Stimulated activated CD4-positive, alpha-beta T cell treated with anti-CD3 and anti-CD28 coated beads, Interleukin-1b, Interleukin-23, amount 100 ng/mL, for 1 hour (primary cell): ENCODE data around the gene ANO10.
A peak's percentile ranks its signal among the peaks of the same experiment; 100 is the strongest.

Experiments used
- DNase-seq, 2 donors: peaks; one replicate each; pipeline ENCODE4 v3.0.0-alpha.2; 2020; ENCODE audit warnings: low read depth in 2 of 2

ANO10 gene

DNA sequence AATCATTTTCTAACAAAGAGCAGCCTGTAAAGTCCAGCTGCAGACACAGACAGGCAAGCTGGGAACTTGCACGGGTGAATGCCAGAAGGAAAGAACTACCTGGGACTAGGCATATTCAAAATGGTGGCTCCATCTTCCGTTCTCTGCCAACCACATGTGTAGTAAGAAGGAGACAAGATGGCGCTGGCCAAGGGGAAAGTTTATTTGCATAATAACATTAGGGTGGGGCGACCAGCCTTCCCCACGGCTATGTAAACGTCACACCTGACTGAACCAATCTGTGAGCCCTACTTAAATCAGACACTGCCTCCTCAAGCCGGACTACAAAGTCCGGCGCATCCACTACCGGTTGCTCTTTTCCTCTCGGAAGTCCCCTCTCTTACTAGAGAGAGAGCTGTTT lies 204.7 kb downstream of the ANO10 start:
- DNase-seq = no peak

DNA sequence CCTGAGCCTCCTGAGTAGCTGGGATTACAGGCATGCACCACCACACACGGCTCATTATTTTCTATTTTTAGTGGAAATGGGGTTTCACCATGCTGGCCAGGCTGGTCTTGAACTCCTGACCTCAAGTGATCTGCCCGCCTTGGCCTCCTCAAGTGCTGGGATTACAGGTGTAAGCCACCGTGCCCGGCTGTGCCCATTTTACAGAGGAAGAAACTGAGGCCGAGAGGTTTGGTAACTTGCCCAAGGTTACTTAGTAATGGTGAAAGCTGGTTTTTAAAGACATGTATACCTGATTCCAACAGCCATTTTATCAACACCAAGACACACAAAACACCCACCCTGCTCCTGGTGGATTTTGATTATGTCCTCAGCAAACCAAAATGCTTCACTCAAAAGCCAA lies 206.7 kb downstream of the ANO10 start:
- no peak for DNase-seq

DNA sequence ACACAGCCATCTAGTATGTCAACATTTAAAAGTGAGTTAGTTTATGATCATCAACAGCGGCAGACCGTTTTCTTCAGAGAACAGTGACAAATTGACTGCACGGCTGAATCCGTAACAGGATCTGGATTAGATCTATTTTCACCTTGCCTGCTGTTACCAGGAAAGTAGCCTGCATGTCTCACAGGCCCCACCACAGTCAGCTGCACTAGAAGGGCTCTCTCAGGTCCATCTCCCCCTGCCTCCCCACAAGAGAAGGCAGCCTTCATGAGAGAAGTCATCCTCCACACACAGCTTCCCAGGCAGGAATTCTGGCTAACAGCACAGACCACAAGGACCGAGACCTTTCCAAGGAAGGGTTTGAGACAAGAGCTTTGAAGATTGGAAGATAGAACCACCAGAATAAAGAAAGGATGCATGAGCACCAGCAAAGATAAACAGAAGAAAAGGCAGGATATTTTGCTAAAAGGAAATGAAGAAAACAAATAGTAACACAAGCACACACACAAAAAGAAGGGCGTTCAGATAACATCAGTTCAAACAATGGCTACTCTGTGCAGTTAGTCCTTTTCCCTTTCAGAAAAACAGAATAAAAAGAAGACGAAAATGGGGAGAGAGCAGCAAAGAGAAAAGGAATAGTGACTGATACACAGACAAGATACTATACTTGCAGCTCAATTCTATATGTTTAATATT lies 208.0 kb downstream of the ANO10 start:
- DNase-seq = no peak

DNA sequence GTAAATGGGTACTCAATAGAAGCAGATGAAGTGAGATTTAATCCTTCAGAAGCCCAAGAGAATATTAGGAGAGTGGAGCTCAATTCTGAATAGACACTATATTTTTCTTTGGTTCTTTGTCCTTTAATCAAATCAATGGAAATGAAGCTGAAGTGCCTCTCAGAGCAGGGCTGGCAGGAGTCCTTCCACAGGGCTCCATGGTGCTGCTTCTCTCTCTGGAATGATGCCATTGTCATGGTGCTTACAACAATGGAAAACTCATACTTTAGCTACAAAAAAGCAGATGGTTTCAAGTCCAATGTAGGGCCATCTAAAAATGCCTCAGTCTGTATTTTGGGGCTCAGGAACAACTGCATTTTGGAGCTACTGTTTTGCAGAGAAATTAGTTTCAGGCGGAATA lies 210.4 kb downstream of the ANO10 start:
- no peak for DNase-seq

DNA sequence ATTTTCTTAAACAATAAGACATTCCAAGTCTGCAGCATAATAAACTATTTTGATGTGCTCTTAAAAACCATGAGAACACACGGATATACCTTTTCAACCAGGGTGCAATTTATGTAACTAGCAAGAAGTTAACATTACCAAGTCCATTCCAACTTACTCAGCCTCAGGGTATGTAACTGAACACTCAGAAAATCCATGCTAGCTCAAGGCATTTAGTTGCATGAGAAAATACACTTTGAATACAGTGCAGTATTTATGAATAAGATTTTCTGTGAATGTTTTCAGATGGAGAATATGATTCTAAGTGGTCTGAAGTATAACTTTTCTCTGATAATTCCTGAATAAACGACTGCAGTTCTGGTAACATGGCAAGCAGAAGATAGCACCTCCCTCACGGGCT lies 211.2 kb downstream of the ANO10 start:
- DNase-seq = no peak

DNA sequence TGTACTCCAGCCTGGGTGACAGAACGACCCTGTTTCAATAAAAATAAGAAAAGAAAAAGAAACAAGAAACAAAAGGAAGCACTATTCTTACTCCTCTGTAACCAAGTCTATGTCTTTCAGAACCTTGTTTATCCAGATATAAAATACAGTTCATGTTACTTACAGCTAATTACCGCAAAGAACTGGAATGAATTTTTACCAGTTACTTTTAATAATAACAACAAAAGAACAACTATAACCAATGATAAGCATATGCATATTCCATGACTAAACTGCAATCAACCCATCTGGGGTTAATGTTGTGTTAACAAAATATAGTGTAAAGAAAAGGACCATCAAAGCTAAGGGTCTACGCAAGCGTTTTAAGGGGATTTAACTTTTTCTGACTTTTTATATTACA lies 212.3 kb downstream of the ANO10 start:
- DNase-seq = no peak

DNA sequence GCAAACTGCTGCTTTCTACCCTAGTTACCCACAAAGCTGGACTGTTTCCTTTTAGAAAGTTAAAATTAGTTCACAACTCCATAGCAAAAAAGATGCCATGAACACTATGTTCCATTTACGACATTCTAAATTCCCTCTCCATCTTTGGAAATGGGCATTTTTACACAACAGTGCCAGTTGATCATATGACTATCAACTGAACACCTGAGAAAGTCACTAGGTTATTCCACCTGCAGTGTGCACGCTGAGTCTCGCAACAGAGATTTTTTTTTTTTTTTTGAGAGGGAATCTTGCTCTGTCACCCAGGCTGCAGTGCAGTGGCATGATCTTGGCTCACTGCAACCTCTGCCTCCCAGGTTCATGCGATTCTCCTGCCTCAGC lies 215.2 kb downstream of the ANO10 start:
- DNase-seq = no peak

DNA sequence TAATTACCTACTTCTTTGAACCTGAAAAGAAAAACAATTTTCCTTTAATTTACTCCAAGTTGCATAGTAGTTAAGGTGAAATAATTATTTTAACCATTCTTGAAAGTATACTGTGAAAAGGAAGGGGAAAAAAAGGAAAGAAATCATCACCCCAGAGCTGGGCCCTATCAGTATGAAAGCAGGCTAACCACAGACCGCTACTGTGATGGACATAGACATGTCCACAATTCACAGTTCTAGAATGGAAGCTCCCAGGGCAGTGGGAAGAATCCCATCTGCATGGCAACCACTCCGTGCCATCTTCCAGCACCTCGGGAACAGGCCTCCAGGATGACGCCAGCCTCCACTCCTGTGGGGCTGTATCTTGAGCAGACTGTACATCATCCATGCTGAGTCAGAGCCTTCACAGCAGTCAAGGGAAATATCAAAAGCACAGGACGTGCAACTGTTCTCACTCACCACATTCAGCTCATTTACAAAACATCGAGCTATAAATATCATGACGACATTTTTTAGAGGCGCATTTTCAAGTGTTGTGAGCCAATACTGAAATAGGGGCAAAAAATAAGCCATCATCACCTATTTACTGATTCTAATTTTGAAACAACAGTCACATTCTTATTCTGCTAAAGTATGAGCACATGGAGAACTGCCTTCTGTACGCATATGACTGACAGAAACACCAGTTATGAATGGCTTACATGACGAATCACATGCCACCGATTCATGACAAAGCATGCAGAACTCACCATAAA lies 215.7 kb downstream of the ANO10 start:
- no peak for DNase-seq

DNA sequence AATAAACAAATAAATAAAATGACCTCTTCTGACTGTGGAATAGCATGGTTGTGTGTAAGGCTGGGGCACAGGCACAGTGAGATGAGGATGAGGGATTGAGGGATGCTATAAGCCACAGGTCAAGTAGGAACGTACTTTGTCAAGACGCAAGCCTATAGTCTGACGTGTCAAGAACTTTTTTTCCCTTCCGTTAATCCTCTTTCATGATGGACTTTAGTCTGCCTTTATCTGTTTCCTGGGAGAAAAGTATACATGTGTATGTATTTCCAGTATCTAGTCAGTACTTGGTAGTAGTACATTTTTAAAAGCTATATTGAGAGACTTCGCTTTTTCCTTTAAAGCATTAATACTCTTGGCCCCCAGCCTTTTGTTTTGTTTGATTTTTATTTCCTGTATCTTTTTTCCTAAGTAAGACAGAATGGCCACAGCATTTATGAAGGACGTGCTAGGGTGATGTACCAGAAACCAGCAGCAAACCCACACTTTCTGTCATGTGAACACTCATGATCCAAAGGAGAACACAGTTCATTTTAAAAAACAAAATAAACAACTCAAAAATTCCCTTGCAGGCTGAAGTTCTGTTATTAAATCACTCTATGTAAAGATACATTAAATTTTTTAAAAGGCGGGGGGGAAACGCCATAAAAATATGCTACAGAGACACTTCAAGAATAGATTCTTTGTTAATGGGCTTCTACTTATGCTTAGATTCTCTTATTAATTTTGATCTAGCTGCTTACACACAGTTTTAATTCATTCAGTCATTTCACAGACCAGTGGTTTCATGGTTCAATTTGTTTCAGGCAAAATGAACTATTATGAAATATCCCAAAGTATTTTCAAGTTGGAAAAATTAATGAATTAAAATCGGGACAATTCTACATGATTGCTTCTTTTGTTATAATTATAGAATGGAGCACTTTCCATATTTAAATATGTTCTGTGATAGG lies 220.8 kb downstream of the ANO10 start:
- DNase-seq = no peak

DNA sequence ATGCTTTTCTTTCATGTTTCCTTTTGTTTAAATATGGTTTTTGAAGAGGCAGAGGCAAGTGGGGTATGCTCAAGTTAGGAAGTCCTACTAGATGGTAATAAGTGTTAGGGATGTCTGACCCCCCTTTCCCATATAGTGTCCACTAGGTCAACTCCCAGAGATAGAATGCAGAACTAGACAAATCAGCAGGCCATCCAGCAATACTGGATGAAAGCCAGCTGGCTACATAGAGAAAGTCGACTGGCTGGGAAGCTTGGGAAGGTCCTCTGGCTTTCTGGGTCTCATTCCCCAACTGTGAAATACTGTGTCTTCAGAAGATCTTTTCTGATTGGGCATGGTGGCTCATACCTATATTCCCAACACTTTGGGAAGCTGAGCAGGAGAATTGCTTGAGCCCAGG lies 221.6 kb downstream of the ANO10 start:
- DNase-seq = no peak

DNA sequence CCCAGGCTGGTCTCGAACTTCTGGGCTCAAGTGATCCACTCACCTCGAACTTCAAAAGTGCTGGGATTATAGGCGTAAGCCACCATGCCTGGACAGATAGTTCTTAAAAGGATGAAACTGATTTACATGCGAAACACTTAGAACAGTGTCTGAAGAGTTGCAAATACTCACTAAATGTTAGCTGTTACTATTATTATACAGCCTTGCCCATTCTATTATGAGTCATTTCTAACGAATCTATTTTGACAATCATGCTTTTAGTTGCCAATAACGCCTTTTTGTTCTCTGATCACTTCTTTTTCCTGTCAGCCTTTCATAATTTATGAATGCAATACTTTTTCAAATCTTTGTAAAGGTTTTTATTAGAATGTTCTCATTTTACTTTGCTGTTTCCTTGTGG lies 222.8 kb downstream of the ANO10 start:
- no peak for DNase-seq

DNA sequence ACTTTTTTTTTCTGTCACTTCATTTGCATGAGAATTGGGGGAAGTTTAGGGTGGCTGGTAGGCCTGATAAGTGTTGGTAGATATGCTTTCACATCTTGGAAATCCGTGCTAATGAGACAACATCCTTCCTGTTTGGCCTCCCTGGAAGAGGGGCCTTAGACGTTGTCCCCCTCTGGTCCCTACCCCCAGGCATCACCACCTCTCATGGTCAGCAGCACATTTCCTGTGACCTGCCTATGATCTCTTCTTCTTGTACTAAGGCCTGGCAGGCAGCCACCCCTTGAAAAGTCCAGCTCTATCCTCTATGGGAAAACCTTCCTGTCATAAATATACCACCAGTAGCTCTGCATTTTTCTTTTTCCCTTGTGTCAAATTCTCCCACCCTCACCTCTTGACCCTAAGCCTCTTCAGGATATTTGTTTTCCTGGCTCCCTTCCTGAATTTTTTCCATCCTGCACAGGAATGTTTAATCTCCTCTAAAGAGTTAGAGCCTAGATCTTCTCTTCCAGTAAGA lies 227.7 kb downstream of the ANO10 start:
- no peak for DNase-seq

DNA sequence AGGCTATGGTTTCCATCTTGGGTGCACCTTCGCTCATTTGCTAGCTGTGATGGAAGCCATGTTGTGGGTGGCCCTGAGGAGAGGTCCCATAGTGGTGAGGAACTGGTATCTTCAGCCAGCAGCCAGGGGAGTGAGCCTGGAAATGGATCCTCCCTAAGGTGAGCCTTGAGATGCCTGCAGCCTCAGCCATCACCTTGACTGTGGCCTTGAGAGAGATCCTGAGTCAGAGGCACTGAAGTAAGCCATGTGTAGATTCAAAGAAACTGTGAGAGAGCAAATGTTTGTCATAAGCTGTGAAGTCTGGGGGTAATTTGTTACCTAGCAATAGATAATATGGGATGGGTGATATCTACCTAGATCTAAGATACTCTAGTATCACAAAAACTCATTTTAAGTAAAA lies 230.2 kb downstream of the ANO10 start:
- DNase-seq = no peak

DNA sequence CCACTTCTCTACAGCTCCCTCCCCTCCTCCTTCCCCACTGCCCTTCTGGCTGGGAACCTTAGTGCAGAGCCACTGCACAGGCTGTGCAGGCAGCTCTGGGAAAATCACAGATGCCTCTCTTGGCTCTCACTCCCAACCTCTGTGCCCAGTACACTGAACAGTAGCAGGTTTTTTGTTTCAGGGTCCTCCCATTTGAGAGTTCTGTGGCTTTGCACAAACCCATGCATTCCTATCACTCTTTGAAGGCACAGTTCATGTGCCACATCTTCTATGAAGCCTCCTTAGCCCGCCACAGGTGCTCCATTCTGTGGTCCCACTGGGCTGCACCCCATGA lies 231.6 kb downstream of the ANO10 start:
- no peak for DNase-seq

DNA sequence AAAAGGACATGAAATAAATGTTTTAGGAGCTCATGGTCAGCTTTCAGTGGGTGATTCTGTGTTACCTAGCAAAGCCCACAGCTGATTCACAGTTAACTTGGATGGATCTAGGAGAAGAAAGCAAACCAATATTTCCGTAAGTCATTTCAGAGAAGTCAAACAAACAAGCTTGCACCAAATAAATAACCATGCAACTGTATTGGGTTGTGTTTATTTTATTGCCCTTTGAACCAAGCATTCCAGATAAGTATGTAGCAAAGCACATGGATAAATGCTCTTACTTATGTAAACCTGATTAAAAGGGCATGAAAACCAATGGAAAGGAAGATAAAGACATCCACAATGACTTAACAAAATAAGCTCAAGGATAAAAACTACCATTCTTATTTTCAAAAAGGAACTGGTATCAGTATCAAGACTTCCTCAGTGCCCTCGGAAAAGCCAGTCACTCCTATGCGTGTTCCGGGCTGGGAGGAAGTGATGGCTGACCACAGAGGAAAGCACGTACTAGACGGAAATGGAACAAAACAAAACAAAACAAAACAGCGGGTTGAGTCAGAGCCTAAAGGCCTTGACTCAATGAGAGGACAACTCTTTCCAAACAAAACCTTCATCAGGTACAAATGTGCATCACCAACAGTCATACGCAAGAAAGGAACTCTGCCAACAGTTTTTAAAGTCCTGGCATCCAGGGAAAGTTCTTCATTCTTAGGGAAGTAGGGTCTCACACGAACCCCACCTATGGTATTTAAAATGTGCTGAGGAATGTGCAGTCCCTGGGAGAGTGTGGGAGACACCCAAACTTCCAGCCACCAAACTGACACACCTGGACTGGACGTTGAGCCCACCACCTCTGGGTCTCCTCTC lies 232.2 kb downstream of the ANO10 start:
- DNase-seq = peak; percentile 15 to 50

DNA sequence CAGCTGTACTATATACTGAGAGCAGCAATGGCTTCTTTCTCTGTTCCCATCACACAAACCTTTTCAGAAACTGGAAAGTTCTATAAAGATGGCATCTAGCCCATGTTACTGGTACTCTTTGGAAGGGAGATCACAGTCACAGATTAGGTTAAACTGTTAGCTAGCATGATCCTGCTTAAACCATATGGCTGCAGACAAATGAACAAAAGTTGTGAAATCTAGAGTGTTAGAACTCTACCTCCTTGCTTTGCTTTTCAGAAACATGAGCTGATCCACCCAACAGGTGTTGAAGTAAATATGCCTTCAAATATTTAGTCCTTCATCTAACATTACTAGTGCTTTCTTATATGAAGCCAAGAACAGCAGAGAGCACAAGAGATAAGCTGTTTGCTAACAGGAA lies 232.9 kb downstream of the ANO10 start:
- DNase-seq = no peak

DNA sequence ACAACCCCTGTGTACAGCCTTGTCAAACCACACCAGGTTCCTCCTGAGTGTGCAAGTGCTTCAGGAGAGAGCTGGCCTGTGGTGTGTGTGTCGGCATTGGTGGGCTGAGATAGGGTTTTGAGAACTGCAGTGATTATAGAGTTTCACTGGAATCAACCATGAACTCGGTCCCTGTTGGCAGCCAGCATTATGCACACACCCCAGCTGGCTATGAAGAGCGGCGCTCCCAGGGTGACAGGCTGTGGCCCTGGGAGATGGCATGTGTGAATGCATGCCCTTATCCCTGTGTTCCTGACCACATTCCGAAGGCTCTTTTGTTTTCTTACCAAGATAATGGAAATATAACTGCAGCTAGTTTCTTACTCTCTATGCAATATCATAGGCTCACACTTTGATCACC lies 233.6 kb downstream of the ANO10 start:
- no peak for DNase-seq

DNA sequence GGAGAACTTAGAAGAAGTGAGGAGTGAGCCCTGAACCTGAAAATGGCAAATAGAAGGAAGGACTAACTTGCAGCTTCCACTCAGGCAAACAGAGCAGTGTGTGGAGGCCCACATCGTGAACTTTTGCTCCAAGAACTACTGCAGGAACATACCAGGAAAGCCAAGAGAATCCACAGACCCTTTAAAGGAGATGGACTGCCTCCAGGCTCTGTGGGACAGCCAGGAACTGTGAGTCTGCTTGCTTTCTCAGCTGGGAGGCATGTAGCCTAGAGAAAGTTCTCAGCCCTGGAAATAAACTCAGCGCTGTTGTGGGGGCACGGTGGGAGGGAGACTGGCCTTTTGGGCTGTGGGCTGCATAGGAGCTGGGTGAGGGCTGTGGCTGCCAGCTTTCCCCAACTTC lies 242.5 kb downstream of the ANO10 start:
- DNase-seq = no peak

DNA sequence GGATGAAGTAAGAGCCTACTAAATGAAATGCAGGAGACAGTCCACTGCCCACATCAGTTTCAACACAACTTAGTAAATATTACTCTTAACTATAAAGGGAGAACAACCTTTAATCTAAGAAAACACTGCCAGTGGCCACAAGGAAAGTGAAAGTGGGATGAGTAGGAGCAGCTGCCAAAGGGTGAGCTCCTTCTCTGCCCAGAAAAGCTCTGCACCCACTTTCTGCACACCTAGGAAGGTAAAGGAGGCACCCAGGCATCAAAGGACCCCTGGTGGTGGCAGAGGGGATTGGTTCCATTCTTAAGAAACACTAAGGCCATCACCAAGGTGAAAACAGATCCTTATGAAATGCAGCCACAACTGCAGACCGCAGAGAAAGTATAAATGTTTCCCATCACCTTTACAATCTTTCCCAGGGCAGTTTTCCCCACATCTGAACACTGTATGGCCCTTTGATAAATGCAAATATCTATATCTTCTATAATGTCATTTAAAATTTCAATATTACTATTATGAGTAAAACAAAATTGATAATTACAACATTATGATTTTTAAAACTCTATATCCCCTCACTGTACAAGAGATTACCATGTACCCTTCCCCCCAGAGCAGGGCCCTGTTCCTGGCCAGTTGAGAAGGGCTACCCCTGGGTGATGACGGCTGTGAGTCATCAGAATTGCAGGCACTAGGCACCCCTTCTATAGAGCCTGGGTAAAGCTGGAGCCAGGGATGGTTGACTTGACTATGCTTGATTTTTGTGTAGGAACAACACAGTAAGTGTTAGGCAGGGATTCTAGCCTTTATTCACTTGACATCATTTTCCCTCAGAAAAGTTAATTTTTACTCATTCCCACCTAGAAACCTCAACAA lies 243.5 kb downstream of the ANO10 start:
- DNase-seq = peak; percentile 31 to 46

DNA sequence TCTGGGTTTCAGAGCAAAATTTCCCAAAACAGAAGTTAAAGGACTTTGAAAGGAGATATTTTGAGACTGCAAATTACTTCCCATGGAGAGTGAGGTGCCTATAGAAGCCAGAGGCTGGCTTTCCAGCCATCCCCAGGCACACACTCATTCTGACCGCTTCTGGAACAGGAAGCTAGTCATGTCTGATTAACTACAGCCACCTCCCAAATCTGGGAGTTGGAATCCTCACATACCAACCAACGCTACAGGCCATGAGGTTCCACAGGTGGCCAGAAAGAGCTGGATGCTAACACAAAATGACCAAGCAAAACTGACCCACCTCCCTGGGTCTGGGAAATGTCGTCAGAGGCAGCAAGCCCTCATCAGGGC lies 248.3 kb downstream of the ANO10 start:
- no peak for DNase-seq
